ENCODE data around the gene FRMD4A. TPM values are rescaled to one million over a fixed set of nuclear protein-coding genes. Genes with fewer than 3 reads are reported as not detected.

Gene FRMD4A
- total RNA-seq, 4 donors from 2014 or later = 4.4 to 7.1 (median 5.2) TPM

GRCh38 chr10:13873196-13873595, 457.5 kb downstream of the FRMD4A start:
- Histone ChIP-seq H3K4me3 (no peak overlapping the region), H3K36me3 (no peaks in the 10 kb centered on the region), H3K9me3 (no peaks in the 10 kb centered on the region), H3K4me1 (peaks cover 8 to 20% of the 10 kb centered on the region in 2 donors), H3K27ac (peak overlapping the region in 1 of 4 donors; percentile 31), H3K27me3 (no peaks in the 10 kb centered on the region)
- in situ Hi-C loops (cut with MboI; ENCODE audit: low sequenced_read_pairs in 4 of 4) (no loop called here), intact Hi-C loops (cut with DNase I; ENCODE audit: low total_unique reads) (no loop called here)
- TF ChIP-seq POLR2A (IDR thresholded peaks at IDR 0.05) (no peak), CTCF (IDR thresholded peaks at IDR 0.05 in 4 of 5, conservative IDR thresholded peaks at IDR 0.05 in 1 of 5) (no peak)
- ATAC-seq (no peak), DNase-seq (no peak)

GRCh38 chr10:13872411-13872810, 458.3 kb downstream of the FRMD4A start:
- Histone ChIP-seq H3K9me3 (no peaks in the 10 kb centered on the region), H3K4me3 (no peak overlapping the region), H3K27me3 (no peaks in the 10 kb centered on the region), H3K27ac (peak overlapping the region in 3 of 4 donors; percentile 33 to 38 (median 37)), H3K36me3 (no peaks in the 10 kb centered on the region), H3K4me1 (peaks cover 8 to 12% of the 10 kb centered on the region in 2 donors)
- ATAC-seq = peak; percentile 44 to 69
- TF ChIP-seq CTCF (IDR thresholded peaks at IDR 0.05 in 4 of 5, conservative IDR thresholded peaks at IDR 0.05 in 1 of 5) (no peak), POLR2A (IDR thresholded peaks at IDR 0.05) (no peak)
- in situ Hi-C loops (cut with MboI; ENCODE audit: low sequenced_read_pairs in 4 of 4) (no loop called here), intact Hi-C loops (cut with DNase I; ENCODE audit: low total_unique reads) (no loop called here)
- DNase-seq = no peak

- intact Hi-C loops (cut with DNase I; ENCODE audit: low total_unique reads) = no loop called here
- Histone ChIP-seq H3K4me3 (no peak overlapping the region), H3K9me3 (no peaks in the 10 kb centered on the region), H3K36me3 (no peaks in the 10 kb centered on the region), H3K27ac (peak overlapping the region in 2 of 4 donors; percentile 33 to 38), H3K27me3 (no peaks in the 10 kb centered on the region), H3K4me1 (peaks cover 8 to 9% of the 10 kb centered on the region in 2 donors)
- TF ChIP-seq POLR2A (IDR thresholded peaks at IDR 0.05) = no peak
- TF ChIP-seq CTCF (IDR thresholded peaks at IDR 0.05 in 4 of 5, conservative IDR thresholded peaks at IDR 0.05 in 1 of 5) = no peak
- DNase-seq = no peak
- in situ Hi-C loops (cut with MboI; ENCODE audit: low sequenced_read_pairs in 4 of 4) = no loop called here
- no peak for ATAC-seq
Observed at GRCh38 chr10:13871776-13872175, 458.9 kb downstream of the FRMD4A start.

GRCh38 chr10:13871011-13871410, 459.7 kb downstream of the FRMD4A start:
- TF ChIP-seq POLR2A (IDR thresholded peaks at IDR 0.05) = no peak
- no peak for TF ChIP-seq CTCF (IDR thresholded peaks at IDR 0.05 in 4 of 5, conservative IDR thresholded peaks at IDR 0.05 in 1 of 5)
- no peaks in the 10 kb centered on the region for H3K36me3 ChIP-seq
- no peak for ATAC-seq
- intact Hi-C loops (cut with DNase I; ENCODE audit: low total_unique reads) = no loop called here
- DNase-seq = no peak
- H3K9me3 ChIP-seq = no peaks in the 10 kb centered on the region
- H3K27ac ChIP-seq = no peak overlapping the region
- peaks cover 9 to 12% of the 10 kb centered on the region in 2 donors for H3K4me1 ChIP-seq
- in situ Hi-C loops (cut with MboI; ENCODE audit: low sequenced_read_pairs in 4 of 4) = no loop called here
- H3K27me3 ChIP-seq = no peaks in the 10 kb centered on the region
- no peak overlapping the region for H3K4me3 ChIP-seq

- no peak for TF ChIP-seq POLR2A (IDR thresholded peaks at IDR 0.05)
- no peak for TF ChIP-seq CTCF (IDR thresholded peaks at IDR 0.05 in 4 of 5, conservative IDR thresholded peaks at IDR 0.05 in 1 of 5)
- Histone ChIP-seq H3K9me3 (no peaks in the 10 kb centered on the region), H3K4me1 (peaks cover under 1 to 10% of the 10 kb centered on the region in 2 donors), H3K4me3 (no peak overlapping the region), H3K27ac (no peak overlapping the region), H3K27me3 (no peaks in the 10 kb centered on the region), H3K36me3 (no peaks in the 10 kb centered on the region)
- DNase-seq = no peak
- in situ Hi-C loops (cut with MboI; ENCODE audit: low sequenced_read_pairs in 4 of 4) (no loop called here), intact Hi-C loops (cut with DNase I; ENCODE audit: low total_unique reads) (no loop called here)
- no peak for ATAC-seq
Observed at GRCh38 chr10:13869295-13869664, 461.4 kb downstream of the FRMD4A start.
